ENCODE results near the gene SCCPDH.

GRCh38 chr1:246699095-246699735, 25.0 kb upstream of the SCCPDH start:
- TF ChIP-seq CTCF (IDR thresholded peaks at IDR 0.05; ENCODE audit: low read length) (peak; percentile 81), EZH2 (IDR thresholded peaks at IDR 0.05; ENCODE audit: borderline replicate concordance, low read length) (no peak)
